GM18907 (cell line): Measurements from ENCODE around the gene CCDC92B.
"Not testable (repeated sequence)": the region's sequence is repeated elsewhere in the genome, so short reads cannot be mapped to it uniquely, and the experiment has no call there.

Experiments used
- ATAC-seq: cut with Tn5 transposase; IDR thresholded peaks from one replicate; pipeline ENCODE4 v1.9.1; 2021; ENCODE audit warnings: mild to moderate bottlenecking, moderate library complexity; ENCODE audit not compliant: unreplicated experiment

Gene CCDC92B

DNA sequence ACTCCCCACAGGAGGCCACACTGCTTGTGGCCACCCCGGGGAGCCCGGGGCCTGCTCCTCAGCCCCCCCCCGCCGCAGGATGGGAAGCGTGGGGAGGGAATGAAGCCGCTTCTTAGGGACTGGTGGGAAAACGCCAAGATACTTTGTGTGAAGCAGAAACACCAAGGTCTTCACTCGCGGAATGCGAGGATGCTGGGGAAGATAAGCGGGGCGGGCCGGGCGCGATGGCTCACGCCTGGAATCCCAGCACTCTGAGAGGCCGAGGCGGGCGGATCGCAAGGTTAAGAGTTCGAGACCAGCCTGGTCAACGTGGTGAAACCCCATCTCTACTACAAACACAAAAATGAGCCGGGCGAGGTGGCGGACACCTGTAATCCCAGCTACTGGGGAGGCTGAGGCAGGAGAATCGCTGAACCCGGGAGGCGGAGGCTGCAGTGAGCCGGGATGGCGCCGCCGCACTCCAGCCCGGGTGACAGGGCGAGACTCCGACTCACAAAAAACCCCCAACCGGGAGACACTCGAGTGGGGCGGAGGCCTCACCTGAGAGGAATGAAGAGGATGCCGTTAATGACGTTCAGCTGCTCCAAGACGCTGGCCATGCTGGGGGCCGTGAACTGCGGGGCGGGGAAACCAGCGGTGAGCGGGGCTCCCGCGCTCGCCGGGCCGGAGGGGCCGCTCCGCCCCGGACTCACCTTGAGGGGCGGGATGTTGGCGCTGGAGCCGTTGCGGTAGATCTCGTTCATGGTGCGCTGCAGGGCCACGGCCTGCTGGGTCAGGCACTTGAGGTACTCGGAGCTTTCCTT, 58.2 kb downstream of the CCDC92B start:
- ATAC-seq: no peak

DNA sequence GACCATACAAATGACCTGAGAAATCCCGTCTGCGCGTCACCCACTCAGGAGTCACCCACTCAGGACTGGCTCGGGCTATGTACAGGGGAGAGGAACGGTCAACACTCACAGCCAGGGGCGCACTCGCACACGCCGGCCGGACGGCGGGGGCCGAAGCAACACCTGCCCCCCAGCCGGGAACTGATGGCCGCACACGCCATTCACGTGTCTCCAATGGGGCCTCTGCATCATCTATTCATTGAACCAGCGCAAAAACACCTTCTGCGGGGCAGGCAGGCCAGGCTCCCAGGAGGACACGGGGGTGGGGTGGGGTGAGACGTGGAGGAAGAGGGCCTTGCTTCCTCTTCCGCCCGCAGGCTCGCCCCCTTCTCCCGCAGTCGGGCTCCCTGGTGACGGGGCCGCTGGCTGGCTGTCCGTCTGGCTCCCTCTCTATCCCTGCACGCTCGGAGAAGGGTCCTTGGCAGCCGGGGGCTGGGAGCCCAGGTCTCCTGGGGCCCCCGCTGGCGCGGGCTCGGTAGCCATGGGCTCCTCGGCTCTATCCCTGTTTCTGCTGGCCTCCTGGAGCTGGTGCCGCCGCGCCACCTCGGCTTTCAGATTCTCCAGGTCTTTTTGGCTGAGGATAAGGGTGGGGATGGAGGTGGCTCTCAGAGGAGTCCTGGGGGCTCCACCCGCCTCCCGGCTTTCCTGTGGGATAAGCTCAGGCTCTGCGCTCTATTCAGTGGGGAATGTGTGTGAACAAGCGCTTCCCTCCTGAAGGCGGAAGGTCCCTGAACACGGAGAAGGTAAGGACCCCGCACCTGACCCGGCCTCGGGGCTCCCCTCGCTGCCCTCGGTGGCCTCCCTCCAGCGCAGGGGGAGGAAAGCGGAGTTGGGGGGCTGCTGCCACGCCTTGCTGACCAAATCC, 59.0 kb downstream of the CCDC92B start:
- ATAC-seq: no peak

DNA sequence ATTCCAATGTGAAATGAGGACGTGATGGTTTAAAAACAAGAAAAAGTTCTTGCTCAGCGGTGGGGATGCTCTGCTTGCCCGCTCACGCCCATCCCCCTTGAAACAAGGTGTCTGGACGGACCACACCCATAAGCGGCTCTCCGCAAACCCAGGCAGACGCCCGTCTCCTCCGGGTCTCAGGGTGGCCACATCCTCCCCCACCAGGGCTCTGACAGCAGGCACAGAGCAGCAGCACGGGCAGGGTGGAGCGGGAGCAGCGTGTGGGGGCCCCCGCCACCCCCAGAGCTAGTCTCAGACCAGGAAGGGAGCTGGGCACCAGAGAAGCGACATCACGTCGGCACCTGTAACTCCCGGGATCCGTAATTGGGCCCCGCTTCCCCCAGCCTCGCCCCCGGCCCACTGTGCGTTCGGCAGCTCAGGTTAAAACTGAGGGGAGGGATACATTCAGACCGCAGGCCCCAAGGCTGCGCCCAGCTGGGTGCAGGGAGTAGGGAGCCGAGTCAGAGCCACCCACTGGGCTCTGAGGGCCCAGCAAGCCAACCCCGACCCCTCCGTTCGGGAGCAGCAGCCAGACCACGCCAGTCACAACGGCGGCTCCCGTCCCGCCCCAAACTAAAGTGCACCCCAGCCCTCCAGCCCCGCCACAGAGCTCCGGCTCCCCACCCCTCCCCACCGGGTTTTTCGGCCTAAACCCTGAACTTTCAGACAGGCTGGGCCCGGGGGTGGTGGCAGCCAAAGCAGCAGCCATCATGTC, 59.9 kb downstream of the CCDC92B start:
- no peak for ATAC-seq

DNA sequence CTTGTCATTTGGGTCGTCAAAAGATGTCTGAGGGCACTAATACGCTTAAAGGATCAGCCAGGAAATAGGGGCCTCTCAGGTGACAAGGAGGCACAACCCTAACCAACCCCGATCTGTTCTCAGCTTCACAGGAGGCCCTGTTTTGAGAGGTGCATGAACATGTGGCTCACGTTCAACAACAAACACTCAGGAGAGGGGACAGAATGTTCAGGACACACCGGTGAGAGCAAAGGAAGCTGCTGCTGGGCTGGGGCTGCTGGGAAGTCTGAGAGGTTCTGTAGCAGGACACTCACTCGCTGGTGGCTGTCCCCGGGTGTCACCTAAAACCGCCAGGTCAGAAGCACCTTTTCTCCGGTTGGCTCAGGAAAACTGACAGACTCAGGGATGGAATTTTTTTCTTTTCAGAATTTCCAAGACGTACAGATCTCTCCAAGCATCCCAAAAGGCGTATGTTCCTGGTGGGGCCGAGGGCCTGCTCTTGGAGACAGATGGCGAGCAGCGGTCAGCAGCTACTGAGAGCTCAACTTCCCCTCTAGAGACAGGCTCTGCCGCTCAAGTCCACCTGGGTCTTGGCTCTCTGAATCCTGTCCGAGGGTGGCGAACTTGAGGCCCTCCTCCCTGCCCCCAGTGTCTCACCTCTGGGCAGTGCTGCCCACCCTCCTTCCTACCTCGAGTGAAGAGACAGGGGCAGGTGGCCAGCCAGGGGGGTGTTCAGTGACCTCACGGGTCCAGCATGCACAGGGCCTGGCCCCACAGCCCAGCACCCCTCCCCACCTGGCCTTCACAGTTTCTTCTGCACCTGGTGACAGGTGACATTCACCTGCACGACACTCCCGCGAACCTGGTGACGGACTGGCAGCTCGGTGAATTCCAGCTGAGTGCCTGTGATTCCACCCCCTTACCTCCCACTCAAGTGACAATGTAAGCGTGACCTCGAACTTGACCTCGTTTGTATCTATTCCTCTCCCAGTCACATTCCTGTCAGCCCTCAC, 60.8 kb downstream of the CCDC92B start:
- ATAC-seq: no peak

DNA sequence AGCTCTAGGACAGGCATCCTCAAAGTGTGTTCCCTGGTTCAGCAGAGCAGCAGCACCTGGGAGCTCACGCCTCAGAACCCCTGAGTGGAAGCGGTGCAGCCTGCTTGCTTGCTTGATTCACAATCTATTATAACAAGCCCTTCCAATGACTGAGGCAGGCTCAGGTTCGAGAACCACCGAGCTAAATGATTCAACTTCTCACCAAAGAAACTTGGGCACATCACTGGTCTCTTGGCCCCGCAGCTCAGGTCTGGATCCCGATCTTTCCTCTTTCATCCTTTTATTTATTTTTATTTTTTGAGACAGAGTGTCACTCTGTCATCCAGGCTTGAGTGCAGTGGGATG, 62.4 kb downstream of the CCDC92B start:
- ATAC-seq: no peak

DNA sequence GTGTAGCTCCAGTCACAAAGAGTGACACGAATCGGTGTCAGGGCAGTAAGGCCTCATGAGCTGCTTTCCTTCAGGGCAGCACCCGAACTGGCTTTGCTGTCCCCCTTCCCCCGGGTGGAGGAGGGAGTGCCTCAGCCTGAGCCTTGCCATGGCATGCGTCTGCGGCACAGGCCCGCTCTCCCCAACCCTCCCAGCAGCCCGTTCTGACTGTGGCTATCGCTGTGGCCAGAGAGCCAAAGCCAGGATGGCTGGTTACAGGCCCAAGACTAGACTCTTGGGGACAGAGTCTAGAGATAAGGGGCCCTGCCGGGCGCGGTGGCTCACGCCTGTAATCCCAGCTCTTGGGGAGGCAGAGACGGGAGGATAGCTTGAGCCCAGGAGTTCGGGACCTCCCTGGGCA, 63.8 kb downstream of the CCDC92B start:
- ATAC-seq: no peak

DNA sequence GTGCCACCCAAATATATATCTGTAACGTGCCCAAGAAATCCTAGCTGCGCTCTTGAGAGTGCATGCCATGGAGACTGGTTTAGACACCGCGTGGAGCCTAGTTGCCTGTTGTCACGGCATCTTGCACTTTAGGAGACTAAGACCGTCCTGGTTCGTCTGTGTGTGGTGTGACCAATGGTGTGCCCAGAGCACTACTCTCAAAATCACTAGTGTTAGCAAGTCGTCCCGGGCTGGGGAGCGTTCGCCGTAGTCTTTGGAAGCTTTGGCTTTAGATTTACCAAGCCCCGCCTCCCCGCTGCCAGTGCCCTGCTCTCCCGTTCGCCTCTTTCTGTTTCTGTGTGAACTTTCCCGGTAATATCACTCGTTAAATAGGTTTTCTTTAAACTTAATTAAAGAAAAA, 64.9 kb downstream of the CCDC92B start:
- no peak for ATAC-seq

DNA sequence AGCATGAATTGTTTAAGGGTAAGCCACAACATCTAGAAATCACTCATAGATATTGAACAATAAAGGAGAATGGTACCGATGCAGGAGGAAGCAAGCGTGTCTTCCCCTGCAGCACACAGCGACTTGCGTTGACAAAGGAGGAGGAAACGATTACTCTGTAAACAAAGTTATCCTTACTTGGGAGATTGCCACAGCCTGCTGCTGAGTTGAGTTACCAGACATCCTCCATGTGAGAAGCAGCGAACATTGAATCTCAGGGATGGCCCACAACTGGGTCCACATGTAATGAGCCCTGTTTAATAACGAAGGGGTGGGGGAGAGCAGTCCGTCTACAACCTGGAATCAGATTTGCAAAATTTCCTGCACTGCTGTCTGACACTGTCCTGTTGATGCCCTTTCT, 65.5 kb downstream of the CCDC92B start:
- ATAC-seq: no peak

DNA sequence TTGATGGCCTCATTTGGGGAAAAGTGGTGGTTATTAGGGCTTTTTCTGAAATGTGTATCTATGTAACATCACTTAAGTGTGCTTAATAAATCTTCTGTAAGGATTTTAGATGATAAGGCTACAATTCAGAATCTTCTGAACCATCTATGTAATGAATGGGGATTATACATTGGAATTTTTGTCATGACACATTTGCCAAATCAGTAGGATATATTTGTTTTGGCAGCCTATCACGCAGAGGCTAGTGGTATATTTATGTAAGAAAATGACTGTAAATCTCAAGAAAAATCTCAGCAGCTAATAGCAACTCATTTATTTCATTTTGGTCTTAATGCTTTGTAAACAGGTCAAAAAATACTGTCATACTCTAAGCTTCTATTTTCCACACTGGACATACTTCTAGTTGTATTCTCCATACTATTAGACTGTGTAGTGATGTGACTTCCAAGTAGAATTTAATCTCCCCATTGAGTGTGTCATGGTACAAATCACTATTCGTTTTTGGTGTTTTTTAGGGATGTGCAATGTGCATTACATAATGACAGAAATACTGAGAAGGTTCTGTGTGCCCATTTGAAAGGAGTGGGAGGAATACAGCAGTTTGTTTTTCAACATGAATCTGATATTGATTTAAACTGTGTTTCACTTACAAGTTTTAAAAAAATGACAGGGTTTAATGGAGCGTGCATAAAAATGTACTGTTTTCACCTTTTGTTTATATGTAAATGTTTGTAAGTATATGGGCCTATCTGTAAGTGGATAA, 67.1 kb downstream of the CCDC92B start:
- no peak for ATAC-seq

DNA sequence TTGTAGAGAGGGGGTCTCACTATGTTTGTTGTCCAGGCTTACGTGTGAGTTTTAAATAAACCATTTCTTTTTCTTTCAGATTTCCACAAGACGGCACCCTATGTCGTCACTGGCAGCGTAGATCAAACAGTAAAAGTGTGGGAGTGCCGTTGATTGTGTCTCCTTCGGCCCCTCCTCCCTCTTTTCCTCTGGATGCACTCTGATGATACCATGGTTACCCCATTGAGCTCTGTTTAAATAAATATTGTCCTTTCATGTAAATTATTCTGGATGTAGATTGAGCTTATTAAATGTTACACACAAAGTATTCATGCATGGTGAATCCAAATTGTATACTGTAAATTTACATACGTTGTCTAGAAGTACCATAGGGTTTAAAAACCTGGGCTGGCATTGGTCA, 67.8 kb downstream of the CCDC92B start:
- no peak for ATAC-seq

DNA sequence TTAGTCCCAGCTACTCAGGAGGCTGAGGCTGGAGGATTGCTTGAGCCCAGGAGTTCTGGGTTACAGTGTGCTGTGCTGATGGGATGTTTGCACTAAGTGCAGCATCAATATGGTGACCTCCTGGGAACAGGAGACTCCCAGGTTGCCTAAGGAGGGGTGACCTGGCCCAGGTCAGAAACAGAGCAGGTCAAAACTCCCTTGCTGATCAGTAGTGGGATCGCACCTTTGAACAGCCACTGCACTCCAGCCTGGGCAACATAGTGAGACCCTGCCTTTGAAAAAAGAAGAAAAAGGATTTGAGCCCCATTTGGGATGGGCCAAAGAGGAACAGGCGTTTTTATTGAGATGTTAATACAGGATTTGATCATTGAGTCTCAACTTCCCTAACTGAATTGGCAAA, 68.5 kb downstream of the CCDC92B start:
- no peak for ATAC-seq

DNA sequence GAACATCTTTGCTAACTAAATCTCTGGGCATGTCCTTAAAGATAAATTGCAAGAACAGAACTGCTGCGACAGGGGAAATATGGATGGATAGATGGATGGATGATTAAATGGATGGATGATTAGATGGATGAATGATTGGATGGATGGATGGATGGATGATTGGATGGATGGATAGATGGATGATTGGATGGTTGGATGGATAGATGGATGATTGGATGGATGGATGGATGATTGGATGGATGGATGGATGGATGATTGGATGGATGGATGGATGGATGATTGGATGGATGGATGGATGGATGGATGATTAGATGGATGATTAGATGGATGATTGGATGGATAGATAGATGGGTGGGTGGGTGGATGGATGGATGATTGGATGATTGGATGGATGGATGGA, 70.2 kb downstream of the CCDC92B start:
- ATAC-seq: not testable (repeated sequence)
